ENCODE data around the gene PLPP4.

The PLPP4 gene

DNA sequence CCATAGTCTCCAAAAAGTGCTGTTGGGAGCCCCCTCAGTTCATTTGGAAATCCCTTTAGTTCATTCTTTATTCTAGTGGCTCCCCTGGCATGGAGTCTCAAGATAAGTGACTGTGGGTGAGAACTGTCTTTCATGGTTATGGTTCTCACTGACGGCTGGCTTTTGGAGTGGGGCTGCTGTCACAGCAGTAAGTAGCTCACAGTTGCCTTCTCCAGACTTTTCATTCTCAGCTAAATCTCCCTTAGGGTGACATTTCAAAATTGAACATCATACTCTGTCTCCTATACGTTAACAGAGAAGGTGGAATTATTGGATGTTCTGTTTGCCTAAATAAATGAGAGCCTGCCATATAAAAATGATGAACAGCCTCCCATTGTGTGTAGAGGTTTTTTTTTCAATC lies 58.7 kb downstream of the PLPP4 start:
- no peaks in the 10 kb centered on the region for H3K36me3 ChIP-seq
- no peak overlapping the region for H3K4me3 ChIP-seq (ENCODE audit: low read depth in 1 of 2, low read length in 1 of 2)
- no peaks in the 10 kb centered on the region for H3K27me3 ChIP-seq
- TF ChIP-seq, protein P1, sequence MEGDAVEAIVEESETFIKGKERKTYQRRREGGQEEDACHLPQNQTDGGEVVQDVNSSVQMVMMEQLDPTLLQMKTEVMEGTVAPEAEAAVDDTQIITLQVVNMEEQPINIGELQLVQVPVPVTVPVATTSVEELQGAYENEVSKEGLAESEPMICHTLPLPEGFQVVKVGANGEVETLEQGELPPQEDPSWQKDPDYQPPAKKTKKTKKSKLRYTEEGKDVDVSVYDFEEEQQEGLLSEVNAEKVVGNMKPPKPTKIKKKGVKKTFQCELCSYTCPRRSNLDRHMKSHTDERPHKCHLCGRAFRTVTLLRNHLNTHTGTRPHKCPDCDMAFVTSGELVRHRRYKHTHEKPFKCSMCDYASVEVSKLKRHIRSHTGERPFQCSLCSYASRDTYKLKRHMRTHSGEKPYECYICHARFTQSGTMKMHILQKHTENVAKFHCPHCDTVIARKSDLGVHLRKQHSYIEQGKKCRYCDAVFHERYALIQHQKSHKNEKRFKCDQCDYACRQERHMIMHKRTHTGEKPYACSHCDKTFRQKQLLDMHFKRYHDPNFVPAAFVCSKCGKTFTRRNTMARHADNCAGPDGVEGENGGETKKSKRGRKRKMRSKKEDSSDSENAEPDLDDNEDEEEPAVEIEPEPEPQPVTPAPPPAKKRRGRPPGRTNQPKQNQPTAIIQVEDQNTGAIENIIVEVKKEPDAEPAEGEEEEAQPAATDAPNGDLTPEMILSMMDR (IDR thresholded peaks at IDR 0.05), result no peak
- no peak overlapping the region for H3K27ac ChIP-seq
- H3K9me3 ChIP-seq, result no peaks in the 10 kb centered on the region
- no peaks in the 10 kb centered on the region for H3K4me1 ChIP-seq (ENCODE audit: control insufficient read depth in 1 of 2, insufficient read depth in 1 of 2, low read depth in 1 of 2, low read length in 1 of 2)

DNA sequence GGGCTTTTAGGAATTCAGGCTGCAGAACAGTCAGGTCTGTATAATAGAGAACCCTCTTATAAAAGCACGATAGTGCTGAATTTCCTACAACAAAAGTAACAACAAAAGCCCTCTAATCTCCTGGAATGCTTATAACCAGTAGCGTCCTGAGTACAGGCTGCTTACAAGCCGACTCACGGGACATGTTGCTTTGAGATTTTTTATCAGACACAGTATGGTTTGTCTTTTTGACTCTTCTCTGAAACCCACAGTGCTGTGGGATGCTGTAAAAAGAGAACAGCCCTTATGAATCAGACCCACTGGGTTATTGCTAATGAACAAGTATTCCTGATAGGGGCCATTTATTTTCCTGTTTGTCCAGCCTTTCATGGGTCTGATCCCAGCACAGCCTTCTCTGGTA lies 59.4 kb downstream of the PLPP4 start:
- Histone ChIP-seq H3K9me3 (no peaks in the 10 kb centered on the region), H3K27me3 (no peaks in the 10 kb centered on the region), H3K4me1 (ENCODE audit: control insufficient read depth in 1 of 2, insufficient read depth in 1 of 2, low read depth in 1 of 2, low read length in 1 of 2) (no peaks in the 10 kb centered on the region), H3K27ac (no peak overlapping the region), H3K4me3 (ENCODE audit: low read depth in 1 of 2, low read length in 1 of 2) (no peak overlapping the region), H3K36me3 (no peaks in the 10 kb centered on the region)
- TF ChIP-seq, protein P1 (IDR thresholded peaks at IDR 0.05), result no peak

DNA sequence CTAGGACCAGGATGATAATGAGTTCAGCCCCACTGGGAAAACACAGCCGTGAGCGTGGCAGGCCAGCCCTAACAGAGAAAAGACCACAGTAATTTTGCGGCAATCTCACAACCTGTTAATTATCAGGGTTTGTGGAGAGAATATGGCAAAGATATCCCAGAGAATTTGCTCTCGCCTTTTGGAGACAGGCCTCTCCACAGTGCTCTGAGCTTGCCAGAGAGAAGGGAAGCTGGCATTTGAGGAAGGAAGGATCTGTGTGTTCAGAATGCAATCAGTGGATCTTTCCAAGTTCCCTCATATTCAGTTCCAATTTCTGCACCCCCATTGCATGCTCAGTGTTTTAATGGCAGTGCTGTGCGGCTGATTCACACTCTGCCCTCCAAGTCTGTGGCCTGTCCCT lies 60.2 kb downstream of the PLPP4 start:
- H3K4me3 ChIP-seq (ENCODE audit: low read depth in 1 of 2, low read length in 1 of 2), result no peak overlapping the region
- TF ChIP-seq, protein P1 (IDR thresholded peaks at IDR 0.05), result no peak
- H3K36me3 ChIP-seq, result no peaks in the 10 kb centered on the region
- H3K27me3 ChIP-seq, result no peaks in the 10 kb centered on the region
- H3K4me1 ChIP-seq (ENCODE audit: control insufficient read depth in 1 of 2, insufficient read depth in 1 of 2, low read depth in 1 of 2, low read length in 1 of 2), result no peaks in the 10 kb centered on the region
- H3K27ac ChIP-seq, result no peak overlapping the region
- H3K9me3 ChIP-seq, result no peaks in the 10 kb centered on the region

DNA sequence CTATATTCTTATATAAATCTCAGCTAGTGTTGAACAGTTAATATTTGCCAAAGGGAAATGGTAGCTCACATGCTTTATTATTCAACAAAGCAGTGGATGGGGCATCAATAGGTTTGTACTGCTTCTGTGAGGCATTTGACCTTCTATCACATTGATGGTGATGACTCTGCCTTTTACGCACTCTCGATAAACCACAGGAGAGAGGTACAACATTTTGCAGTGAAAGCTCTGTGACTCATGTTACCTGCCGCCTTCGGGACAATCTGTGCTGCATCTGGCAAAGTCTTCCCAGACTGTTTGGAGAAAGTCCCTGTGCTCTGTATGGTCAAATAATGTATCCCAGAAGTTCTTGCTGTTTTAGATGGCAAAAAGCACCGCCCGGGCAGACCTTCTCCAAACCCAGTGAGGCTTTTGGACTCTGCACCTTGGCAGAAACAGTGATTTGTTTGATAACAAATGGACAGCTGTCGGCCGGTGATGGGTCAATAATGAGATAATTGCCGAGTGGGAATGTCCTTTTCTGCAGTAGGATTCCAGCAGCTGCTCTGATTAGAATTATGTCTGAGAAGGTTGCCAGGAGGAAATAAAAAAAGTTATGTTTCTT lies 61.0 kb downstream of the PLPP4 start:
- Histone ChIP-seq H3K4me1 (ENCODE audit: control insufficient read depth in 1 of 2, insufficient read depth in 1 of 2, low read depth in 1 of 2, low read length in 1 of 2) (no peaks in the 10 kb centered on the region), H3K4me3 (ENCODE audit: low read depth in 1 of 2, low read length in 1 of 2) (no peak overlapping the region), H3K36me3 (no peaks in the 10 kb centered on the region), H3K27ac (no peak overlapping the region), H3K9me3 (no peaks in the 10 kb centered on the region), H3K27me3 (no peaks in the 10 kb centered on the region)
- TF ChIP-seq, protein P1 (IDR thresholded peaks at IDR 0.05), result no peak

DNA sequence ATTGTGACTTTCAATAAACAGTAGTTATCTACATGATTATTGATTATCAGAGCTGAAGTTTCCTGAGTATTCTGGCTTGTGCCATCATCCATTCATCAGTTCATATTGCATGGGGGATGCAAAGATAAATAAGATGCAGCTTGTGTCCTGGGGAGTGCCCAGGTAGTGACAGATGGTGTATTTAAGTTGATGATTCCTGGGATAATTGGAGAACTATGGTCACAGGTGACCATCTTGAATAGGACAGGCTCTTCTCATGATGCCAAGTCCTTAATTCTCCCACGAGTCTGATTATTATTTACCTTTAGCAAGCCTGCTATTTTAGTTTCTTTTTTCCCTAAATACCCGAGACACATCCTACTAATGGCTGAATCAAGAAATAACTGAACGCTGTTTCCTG lies 64.9 kb downstream of the PLPP4 start:
- TF ChIP-seq, protein P1 (IDR thresholded peaks at IDR 0.05), result no peak
- Histone ChIP-seq H3K36me3 (no peaks in the 10 kb centered on the region), H3K27me3 (no peaks in the 10 kb centered on the region), H3K4me1 (ENCODE audit: control insufficient read depth in 1 of 2, insufficient read depth in 1 of 2, low read depth in 1 of 2, low read length in 1 of 2) (no peaks in the 10 kb centered on the region), H3K27ac (no peak overlapping the region), H3K9me3 (no peaks in the 10 kb centered on the region), H3K4me3 (ENCODE audit: low read depth in 1 of 2, low read length in 1 of 2) (no peak overlapping the region)

DNA sequence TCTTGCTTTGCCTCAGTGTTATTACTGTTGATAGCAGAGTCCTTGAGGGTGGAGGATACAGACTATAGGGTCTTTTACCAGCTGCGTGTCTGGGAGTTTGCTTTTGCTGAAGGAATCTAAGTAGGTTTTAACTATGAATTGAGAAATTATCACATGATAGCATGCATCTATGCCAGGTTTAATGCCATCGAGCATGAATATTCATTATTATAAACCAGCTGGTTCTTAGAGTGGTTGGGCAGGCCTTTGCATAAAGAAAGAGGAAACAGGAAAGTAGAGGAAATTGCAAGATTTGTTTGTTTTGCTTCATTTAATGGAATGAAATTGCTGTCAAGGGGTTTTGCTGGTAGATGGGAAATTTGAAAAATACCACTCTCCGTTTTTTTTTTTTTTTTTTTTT lies 70.7 kb downstream of the PLPP4 start:
- H3K4me1 ChIP-seq (ENCODE audit: control insufficient read depth in 1 of 2, insufficient read depth in 1 of 2, low read depth in 1 of 2, low read length in 1 of 2), result no peaks in the 10 kb centered on the region
- TF ChIP-seq, protein P1 (IDR thresholded peaks at IDR 0.05), result no peak
- H3K27me3 ChIP-seq, result no peaks in the 10 kb centered on the region
- no peaks in the 10 kb centered on the region for H3K36me3 ChIP-seq
- H3K4me3 ChIP-seq (ENCODE audit: low read depth in 1 of 2, low read length in 1 of 2), result no peak overlapping the region
- H3K27ac ChIP-seq, result no peak overlapping the region
- no peaks in the 10 kb centered on the region for H3K9me3 ChIP-seq
